ENCODE results near the gene NEU4. TPM values are rescaled to one million over a fixed set of nuclear protein-coding genes. Genes with fewer than 3 reads are reported as not detected.

The NEU4 gene
- total RNA-seq, 4 donors from 2014 or later, result 58.1 to 195 (median 93.9) TPM

- 46% methylated on average over 22 of the region's 29 CpGs; no CpG with 5 or more reads in 1 of the 2 donors for WGBS, 2 donors (ENCODE audit: low coverage in 1 of 2)
- no peaks in the 10 kb centered on the region for H3K27me3 ChIP-seq
- no peaks in the 10 kb centered on the region for H3K9me3 ChIP-seq
- DNase-seq, result peak; percentile 87
- no peaks in the 10 kb centered on the region for H3K36me3 ChIP-seq
- H3K4me1 ChIP-seq, result peaks cover 5 to 47% (median 35%) of the 10 kb centered on the region in 4 donors
- H3K27ac ChIP-seq, result peak overlapping the region; percentile 79 to 90 (median 84)
- H3K4me3 ChIP-seq, result peak overlapping the region in 1 of 4 donors; percentile 16
- TF ChIP-seq CTCF (IDR thresholded peaks at IDR 0.05), result peak in 2 of 5 experiments; percentile 34 to 61
- TF ChIP-seq POLR2AphosphoS5 (IDR thresholded peaks at IDR 0.05), result peak in 2 of 3 donors; percentile 40 to 62
- TF ChIP-seq EP300 (IDR thresholded peaks at IDR 0.05; ENCODE audit: low read depth), result no peak
- peak; percentile 42 for TF ChIP-seq POLR2A (IDR thresholded peaks at IDR 0.05)
- in situ Hi-C loops (cut with MboI; ENCODE audit: low pct_ligation_motif_present in 1 of 4, low pct_unique_long_range_greater_than_20kb in 1 of 4, low sequenced_read_pairs in 3 of 4) (no loop called here), intact Hi-C loops (cut with DNase I; ENCODE audit: low total_unique reads) (no loop called here)
These were observed 35.2 kb upstream of the NEU4 start for GRCh38 chr2:241773511-241774418.

GRCh38 chr2:241774419-241775222 lies 34.4 kb upstream of the NEU4 start:
- Histone ChIP-seq H3K9me3 (no peaks in the 10 kb centered on the region), H3K27me3 (no peaks in the 10 kb centered on the region), H3K36me3 (no peaks in the 10 kb centered on the region), H3K4me1 (peaks cover 5 to 47% (median 35%) of the 10 kb centered on the region in 4 donors), H3K27ac (peak overlapping the region; percentile 79 to 90 (median 84)), H3K4me3 (peak overlapping the region in 1 of 4 donors; percentile 16)
- intact Hi-C loops (cut with DNase I; ENCODE audit: low total_unique reads), result no loop called here
- WGBS, 2 donors (ENCODE audit: low coverage in 1 of 2), result 49% methylated on average over 13 of the region's 40 CpGs; no CpG with 5 or more reads in 1 of the 2 donors
- peak; percentile 79 for DNase-seq
- TF ChIP-seq POLR2AphosphoS5 (IDR thresholded peaks at IDR 0.05) (peak in 2 of 3 donors; percentile 13 to 33), POLR2A (IDR thresholded peaks at IDR 0.05) (no peak)
- in situ Hi-C loops (cut with MboI; ENCODE audit: low pct_ligation_motif_present in 1 of 4, low pct_unique_long_range_greater_than_20kb in 1 of 4, low sequenced_read_pairs in 3 of 4), result no loop called here

DNA sequence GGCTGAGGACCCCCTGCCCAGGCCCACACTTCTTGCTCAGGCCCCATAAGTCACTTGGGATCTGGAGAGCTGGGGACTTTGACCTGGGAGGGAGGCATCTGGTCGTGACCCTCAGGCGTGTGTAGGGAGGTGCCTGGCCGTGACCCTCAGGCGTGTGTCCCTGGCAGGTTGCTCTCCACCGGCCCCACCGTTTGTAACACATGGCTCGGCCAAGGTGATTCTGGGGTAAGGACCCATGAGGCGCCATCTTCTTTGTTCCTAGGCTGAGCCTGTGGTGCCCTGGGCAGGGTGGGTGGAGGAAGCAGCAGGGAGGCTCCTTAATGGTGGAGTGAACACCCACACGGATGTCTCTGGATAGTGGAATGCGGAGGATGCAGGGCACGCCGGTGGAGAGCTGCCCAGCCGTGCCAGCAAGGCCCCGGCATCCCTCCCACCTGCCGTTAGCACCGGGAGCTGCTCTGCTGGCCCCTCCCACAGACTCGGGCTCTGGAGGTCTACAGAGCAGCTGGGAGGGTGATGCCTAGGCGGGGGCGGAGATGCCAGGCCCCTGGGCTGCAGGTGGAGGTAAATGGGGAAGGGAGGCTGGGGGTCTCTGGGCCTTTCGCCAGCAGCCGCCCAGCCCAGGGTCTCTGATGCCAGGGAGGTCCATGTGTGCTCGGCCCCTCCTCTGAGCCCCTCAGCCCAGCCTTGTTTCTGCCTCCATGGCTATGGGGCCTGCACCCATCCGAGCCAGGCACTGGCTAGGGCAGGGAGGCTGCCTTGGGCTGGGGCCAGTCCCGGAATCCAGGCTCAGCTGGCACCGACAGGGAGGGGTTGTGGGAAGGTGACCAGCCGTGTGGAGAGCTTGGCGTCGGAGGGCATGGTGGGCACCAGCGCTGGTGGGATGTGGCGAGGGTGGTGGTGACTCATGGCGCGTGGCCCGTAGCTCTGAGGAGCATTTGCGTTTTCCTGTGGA lies 33.5 kb upstream of the NEU4 start:
- Histone ChIP-seq H3K27me3 (no peaks in the 10 kb centered on the region), H3K27ac (peak overlapping the region; percentile 79 to 90 (median 84)), H3K36me3 (no peaks in the 10 kb centered on the region), H3K4me3 (peak overlapping the region in 1 of 4 donors; percentile 42), H3K9me3 (no peaks in the 10 kb centered on the region), H3K4me1 (peaks cover 5 to 47% (median 35%) of the 10 kb centered on the region in 4 donors)
- in situ Hi-C loops (cut with MboI; ENCODE audit: low pct_ligation_motif_present in 1 of 4, low pct_unique_long_range_greater_than_20kb in 1 of 4, low sequenced_read_pairs in 3 of 4), result no loop called here
- no peak for TF ChIP-seq POLR2A (IDR thresholded peaks at IDR 0.05)
- TF ChIP-seq POLR2AphosphoS5 (IDR thresholded peaks at IDR 0.05), result no peak
- TF ChIP-seq CTCF (IDR thresholded peaks at IDR 0.05), result no peak
- TF ChIP-seq EP300 (IDR thresholded peaks at IDR 0.05; ENCODE audit: low read depth), result no peak
- no peak for DNase-seq
- intact Hi-C loops (cut with DNase I; ENCODE audit: low total_unique reads), result no loop called here
- WGBS, 2 donors (ENCODE audit: low coverage in 1 of 2), result 44% methylated on average over 34 of the region's 34 CpGs; no CpG with 5 or more reads in 1 of the 2 donors

Measured in transverse colon (tissue), 4 donors.